ENCODE data around the gene PKNOX2.

PKNOX2 gene

DNA sequence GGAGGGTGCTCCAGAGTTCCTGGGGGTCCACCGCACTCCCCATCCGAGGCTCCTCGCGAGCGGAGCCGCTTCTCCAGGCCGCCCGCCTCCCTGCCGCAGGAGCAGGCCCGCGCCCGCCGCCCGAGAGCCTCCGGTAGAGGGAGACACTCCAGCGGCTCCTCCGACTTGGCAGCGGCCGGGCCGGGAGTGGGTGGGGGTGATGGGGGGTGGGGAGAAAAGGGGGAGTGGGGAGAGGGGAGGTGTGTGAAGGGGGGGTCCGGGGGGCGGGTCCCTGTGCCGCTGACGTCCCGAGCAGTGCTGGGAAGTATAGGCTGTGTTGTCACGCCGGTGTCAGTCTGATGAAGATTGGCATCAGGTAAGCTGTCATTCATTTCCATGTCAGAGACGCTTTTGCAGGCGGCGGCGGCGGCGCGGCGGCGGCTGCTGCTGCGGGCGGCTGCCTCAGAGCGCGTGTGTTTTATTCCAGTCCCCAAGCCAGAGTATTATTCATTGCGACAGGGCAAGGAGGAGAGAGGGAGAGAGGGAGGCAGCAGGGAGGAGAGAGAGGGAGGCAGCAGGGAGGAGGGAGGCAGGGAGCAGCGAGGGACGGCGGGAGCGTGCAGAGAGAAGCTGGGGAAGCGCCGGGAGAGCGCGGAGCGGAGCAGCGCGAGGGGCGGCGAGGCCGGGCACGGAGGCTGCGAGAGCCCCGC, at the start of gene PKNOX2:
Gene PKNOX2 (plus strand): TSS at position 330 of the 689 bp plus-strand sequence. CDS start 186,555 bp downstream, outside the sequence.
- peak; percentile 55 for DNase-seq (ENCODE audit: low spot score)

GRCh38 chr11:125117429-125117828, 47.1 kb upstream of the PKNOX2 start:
- no peak for DNase-seq (ENCODE audit: low spot score)

- DNase-seq (ENCODE audit: low spot score): no peak
These were observed 41.2 kb upstream of the PKNOX2 start for GRCh38 chr11:125123194-125123946.

DNA sequence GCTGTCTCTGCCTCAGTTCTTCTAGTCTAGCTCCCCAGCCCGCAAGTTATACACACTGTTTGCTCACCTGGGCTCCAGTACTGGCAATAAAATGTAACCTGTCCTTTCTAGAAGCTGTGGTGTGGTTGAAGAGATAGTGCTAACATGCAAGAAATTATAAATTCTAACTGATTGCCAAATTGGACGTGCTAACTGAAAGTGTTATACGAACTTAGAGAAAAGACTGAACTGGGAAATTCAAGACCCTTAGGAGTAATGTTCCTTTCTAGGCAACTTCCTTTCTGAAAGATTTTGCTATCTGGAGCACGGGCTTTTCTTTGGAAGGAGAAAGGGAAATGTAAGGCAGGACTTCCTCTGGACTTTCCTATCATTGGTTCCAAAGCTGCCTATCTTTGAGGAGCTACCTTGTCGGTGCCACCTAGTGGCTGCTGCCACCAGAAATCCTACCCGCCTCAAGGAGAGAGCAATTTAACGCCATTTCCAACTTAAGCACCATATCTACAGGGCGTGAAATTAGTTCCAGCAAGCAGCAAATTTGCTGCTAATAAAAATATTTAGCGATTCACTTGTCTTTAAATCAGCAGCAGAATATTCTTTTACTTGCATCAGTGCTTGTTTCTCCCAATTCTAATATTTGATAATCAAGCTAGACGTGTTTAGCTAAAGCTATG, 40.5 kb upstream of the PKNOX2 start:
- DNase-seq (ENCODE audit: low spot score): peak; percentile 74

DNA sequence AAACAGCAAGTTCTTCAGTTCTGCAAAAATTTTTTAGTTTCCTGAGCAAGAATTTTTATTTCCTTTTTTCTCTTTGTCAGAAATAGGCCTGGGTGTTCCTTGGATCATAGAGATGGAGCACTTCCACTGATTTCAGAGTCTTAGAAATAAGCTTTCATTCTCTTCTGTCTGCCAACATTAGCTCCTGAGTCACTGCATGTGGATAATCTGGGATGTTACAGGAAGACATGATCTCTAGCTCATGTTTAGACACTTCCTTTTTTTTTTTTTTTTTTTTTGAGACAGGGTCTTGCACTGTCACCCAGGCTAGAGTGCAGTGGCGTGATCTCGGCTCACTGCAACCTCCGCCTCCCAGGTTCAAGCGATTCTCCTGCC, 39.9 kb upstream of the PKNOX2 start:
- DNase-seq (ENCODE audit: low spot score): peak; percentile 20

DNA sequence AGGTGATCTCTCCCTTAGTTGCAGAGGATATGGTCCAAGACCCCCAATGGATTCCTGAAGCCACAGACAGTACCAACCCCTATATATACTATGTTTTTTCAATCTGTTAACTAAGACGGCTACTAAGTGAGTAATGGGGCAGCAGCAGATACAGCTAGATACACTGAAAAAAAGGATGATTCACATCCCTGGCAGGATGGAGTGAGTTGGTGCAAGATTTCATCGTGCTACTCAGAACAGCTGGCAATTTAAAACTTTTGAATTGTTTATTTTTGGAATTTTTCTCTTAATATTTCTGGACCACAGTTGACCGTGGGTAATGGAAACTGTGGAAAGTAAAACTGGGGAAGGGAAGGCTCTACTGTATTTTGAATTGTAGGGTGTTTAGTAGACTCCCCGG, 36.1 kb upstream of the PKNOX2 start:
- DNase-seq (ENCODE audit: low spot score): no peak

GRCh38 chr11:125129316-125129993, 35.1 kb upstream of the PKNOX2 start:
- no peak for DNase-seq (ENCODE audit: low spot score)

GRCh38 chr11:125132071-125132470, 32.5 kb upstream of the PKNOX2 start:
- no peak for DNase-seq (ENCODE audit: low spot score)

- DNase-seq (ENCODE audit: low spot score): no peak
These were observed 32.0 kb upstream of the PKNOX2 start for GRCh38 chr11:125132596-125132995.

DNA sequence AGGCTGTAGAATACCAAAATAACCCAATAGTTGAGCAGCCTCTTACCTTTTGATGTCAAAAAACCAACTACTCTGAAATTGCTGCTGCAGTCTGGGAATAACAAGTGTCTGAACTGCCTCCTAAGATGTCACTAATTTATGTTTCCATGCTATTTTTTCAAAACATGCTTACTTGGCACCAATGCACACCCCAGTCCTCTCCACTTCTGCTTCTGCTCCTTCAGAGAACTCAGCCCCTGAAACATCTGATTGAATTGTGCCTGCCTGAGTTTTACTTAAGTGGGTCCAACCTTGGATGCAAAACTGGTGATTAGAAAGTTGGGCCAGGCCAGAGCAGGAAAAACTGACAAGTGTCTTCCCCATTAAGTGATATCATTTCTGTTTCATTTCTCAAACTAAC, 28.6 kb upstream of the PKNOX2 start:
- DNase-seq (ENCODE audit: low spot score): no peak

- no peak for DNase-seq (ENCODE audit: low spot score)
These were observed 25.6 kb upstream of the PKNOX2 start for GRCh38 chr11:125138966-125139365.

GRCh38 chr11:125139778-125140177, 24.8 kb upstream of the PKNOX2 start:
- no peak for DNase-seq (ENCODE audit: low spot score)

DNA sequence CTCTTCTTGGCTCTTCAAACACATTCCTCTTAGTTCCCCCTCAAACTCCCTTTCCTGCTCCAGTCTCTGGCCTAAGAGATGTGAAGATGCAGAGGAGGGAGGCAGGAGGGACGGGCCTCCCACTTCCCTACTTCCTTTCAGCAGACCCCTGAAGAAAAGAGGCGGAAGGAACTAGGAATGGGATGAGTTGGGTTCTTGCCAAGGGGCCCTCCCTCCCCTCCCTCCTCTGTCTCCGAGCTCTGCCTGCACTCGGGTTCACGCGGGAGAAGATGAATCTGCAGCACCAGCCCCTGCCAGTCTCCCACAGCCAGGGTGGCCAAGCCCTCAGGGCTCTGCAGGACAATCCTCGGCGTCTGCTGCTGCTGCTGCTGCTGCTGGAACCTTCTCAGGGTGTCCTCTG, 24.3 kb upstream of the PKNOX2 start:
- DNase-seq (ENCODE audit: low spot score): no peak

DNA sequence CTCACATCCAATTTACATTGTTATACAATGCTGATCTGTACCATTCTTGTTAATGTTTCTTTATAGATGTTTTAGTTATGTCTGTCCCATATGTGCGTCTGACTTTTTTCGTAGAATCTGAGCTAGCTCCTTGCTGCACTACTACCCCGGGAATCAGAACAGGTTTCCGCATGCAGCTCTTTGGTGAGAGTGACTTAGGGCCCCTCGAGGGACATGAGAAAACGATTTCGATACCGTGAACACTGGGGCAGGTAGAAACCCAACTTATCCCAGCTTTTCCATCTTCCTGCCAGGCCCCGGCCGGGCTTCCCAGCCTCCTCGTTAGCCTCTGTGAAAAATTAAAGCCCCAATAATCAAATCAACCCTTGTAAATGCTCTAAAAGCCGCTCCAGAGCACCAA, 23.4 kb upstream of the PKNOX2 start:
- DNase-seq (ENCODE audit: low spot score): no peak

DNA sequence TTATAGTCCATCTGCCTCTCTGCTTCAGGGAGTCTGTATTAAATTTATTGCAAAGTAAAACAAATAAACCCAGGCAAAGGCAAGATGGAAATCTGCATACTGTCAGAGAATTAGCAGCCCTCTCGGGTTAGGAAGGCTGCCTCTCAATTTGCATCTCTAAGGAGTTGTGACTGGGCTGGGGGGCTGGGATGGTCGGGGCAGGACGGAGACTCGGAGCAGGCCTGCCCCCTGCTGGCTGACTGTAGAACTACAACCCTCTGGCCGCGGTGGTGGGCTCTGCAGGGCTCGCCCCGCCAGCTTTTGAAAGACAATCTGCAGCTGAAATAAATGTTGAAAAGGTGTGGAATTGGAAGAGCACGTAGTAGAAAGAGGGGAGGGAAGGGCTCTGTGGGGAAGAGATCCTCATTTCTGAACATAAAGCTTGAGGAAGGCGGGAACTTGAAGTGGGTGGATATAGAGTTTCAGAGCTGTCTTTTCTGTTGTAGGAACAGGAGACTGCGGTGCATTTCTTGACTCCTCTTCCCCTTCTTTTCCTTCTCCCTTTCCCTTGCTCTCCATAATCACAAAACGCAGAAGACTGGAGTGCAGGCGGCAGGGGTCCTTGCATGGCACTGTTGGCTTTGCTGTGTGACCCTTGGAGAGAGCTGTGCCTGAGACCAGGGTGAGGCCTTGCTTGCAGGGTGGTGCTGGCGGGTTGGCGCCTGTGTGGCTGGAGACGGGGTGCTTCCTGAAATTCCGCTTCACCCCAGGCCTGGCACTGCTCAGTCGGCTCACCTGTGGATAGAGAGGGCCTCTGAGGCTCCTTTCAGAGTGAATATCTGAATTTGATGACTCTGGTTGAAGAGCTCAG, 22.6 kb upstream of the PKNOX2 start:
- DNase-seq (ENCODE audit: low spot score): no peak

DNA sequence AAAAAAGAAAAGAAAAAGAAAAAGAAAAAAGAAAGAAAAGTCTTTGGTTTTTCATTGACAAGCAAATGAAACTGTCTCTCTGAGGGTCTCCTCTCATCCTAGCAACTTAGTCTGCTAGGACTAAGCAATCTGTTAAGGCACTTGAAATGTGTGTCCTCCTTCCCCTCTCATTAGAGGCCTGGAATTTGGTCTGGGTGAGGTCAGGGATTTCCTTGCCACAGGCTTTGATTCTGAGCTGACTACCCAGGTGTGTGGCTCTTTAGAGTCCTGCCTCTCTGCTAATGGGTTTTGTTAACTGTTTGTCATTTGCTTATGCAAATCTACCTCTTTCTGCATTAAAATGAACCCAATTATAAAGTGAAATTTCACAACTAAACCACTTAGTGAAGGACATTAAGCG, 18.3 kb upstream of the PKNOX2 start:
- no peak for DNase-seq (ENCODE audit: low spot score)

- no peak for DNase-seq (ENCODE audit: low spot score)
These were observed 17.3 kb upstream of the PKNOX2 start for GRCh38 chr11:125147280-125147679.

DNA sequence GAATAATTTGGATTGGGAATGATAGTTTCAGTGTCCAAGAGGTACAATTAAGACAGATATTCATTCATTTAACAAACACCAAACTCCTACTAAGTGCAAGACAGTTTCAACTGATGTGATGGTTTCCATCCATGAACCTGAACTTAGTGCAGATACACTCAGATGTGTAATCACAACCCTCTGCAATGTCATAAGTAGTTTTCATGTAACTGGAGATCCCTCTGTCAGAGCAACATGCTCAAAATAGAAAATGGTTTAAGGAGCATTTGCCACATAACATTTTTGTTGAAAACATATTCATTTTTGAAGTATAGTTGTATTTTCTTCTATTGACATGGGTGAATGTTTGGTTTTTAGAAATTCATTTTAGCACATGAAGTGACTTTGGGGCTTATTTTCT, 16.5 kb upstream of the PKNOX2 start:
- no peak for DNase-seq (ENCODE audit: low spot score)

GRCh38 chr11:125148743-125149142, 15.8 kb upstream of the PKNOX2 start:
- DNase-seq (ENCODE audit: low spot score): no peak

DNA sequence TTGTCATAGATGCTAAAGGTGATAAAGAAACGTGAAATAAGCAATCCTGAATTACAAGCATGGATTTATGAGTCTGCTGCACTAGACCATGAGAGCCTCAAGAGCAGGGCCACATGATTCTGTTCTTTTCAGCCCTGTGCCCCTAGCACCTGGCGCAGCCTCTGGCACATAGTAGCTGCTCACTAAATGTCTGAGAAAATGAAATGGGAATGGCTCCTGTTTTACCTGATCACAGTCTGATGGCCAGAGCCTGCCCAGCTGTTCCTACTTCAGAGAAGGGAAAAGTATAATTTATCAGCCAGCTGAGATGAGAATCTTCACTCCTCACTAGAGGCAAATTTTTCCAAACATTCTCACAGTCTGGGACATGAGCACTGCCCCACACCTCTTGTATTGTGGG, 10.7 kb upstream of the PKNOX2 start:
- no peak for DNase-seq (ENCODE audit: low spot score)

DNA sequence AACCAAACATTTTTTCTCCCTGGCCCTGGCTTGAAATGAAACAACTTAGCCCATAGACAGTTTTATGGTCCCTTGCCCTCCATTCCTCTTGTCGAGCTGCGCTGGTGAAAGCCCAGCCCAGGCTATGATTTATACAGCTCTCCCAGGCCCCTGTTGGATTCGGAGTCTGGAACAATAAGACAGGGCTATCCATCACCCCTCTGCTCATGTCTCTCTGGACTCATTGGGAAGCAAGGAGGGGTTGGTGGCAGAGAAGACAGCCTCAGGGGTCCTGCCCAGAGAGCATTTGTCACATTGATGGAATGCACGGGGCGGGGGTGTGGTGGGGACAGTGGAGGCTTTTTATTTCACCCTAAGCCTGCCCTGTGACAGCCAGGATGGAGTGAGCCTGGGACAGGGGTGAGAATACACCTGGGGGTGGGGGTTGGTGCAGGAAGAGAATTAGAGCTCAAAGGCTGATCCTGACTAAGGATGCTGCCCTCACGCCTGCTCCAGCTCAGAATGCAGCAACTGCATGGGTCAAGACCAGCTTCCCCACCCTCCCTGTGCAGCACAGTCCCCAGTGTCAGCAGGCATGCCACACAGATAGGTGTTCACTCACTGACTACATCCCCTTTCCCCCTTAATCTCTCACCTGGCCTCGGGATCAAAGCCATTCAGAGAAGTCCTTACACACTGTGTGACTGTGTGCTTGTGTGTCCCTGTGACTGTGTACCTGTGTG, 10.0 kb upstream of the PKNOX2 start:
- DNase-seq (ENCODE audit: low spot score): no peak
